Adipose tissue (tissue), 3 donors: ENCODE results near the gene EPC2. TPM values are rescaled to one million over a fixed set of nuclear protein-coding genes. Genes with fewer than 3 reads are reported as not detected.
"Not testable (repeated sequence)": the region's sequence is repeated elsewhere in the genome, so short reads cannot be mapped to it uniquely, and the experiment has no call there.

Experiments used
- H3K27ac ChIP-seq: one replicate; pipeline ENCODE4 v1.5.1; 2013; ENCODE audit warnings: low read depth, low read length
- WGBS, 3 donors: extraction: QIAGEN DNeasy Blood & Tissue Kit; methylation state at CpG; one replicate each; pipeline ENCODE4 v1.1.7; 2013; 5-methylcytosine and 5-hydroxymethylcytosine counted together
- polyA plus RNA-seq, 3 donors: library from polyadenylated mRNA; stranded (reverse); fragments of 200-250 nt; gene quantifications; one replicate each; pipeline ENCODE4 v1.2.3, GENCODE V29; 2013
- donor health status: healthy with polysubstance abuse.
- donor health status: Bipolar disorder and iron deficiency.
- donor health status: healthy.

Gene EPC2
- polyA plus RNA-seq, 3 donors = 5.1 to 17.7 (median 13.2) TPM

GRCh38 chr2:148756292-148756975 lies 111.9 kb downstream of the EPC2 start:
- no peak overlapping the region for H3K27ac ChIP-seq
- WGBS, 3 donors = 62 to 87% (median 84%) methylated on average over 4 of the region's 4 CpGs

GRCh38 chr2:148764815-148765214 lies 120.3 kb downstream of the EPC2 start:
- H3K27ac ChIP-seq = no peak overlapping the region
- 72 to 88% (median 80%) methylated on average over 3 of the region's 3 CpGs for WGBS, 3 donors

- no peak overlapping the region for H3K27ac ChIP-seq
- 97 to 98% (median 98%) methylated on average over 4 of the region's 4 CpGs for WGBS, 3 donors
These were observed 125.5 kb downstream of the EPC2 start for GRCh38 chr2:148770047-148770446.

GRCh38 chr2:148781544-148781943 lies 137.0 kb downstream of the EPC2 start:
- no peak overlapping the region for H3K27ac ChIP-seq
- WGBS, 3 donors = 87 to 94% (median 88%) methylated on average over 5 of the region's 5 CpGs

- H3K27ac ChIP-seq = no peak overlapping the region
These were observed 144.5 kb downstream of the EPC2 start for GRCh38 chr2:148789059-148789458.

GRCh38 chr2:148790172-148790571 lies 145.6 kb downstream of the EPC2 start:
- 92 to 96% (median 95%) methylated on average over 5 of the region's 5 CpGs for WGBS, 3 donors
- not testable (repeated sequence) for H3K27ac ChIP-seq

GRCh38 chr2:148794558-148794957 lies 150.0 kb downstream of the EPC2 start:
- 56 to 81% (median 78%) methylated on average over 2 of the region's 2 CpGs for WGBS, 3 donors
- H3K27ac ChIP-seq = no peak overlapping the region

DNA sequence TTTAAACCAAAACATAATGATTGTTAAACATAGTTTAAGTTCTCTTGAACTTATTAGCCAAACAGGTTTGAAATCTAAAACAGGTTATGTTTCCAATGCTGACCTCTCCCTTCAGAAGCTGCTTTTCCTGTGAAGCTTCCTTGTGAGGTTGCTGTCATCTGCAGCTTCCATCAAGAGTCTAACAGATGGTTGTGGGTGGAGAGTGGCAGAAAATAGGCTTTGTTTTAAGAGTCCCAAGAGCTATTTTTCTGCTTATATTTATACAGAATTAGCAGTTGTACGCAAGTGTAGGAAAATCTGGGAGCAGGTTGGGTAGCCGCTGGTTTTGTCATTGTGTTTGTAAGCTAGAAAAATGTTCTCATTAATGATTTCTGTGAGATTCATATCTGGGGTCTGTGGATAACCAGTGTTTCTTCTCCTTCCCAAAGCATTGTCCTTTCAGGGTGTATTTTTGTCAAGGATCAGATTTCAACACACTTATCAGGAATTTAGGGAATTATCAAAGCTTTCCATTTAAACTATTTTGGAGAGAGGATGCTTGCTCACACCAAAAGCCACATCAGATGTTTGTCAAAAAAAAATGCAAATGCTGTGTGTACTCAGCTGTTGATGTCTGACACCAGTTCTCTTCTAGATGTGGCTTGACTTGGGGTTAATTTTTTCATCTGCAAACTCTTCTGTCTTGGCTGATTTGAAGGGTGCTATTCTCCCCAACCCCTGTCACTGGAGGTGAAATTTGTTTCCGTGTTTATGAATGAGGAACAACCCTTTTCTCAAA lies 152.4 kb downstream of the EPC2 start:
- H3K27ac ChIP-seq = no peak overlapping the region
- 48 to 70% (median 53%) methylated on average over 3 of the region's 3 CpGs for WGBS, 3 donors

- WGBS, 3 donors = 41 to 79% (median 76%) methylated on average over 2 of the region's 2 CpGs
These were observed 158.1 kb downstream of the EPC2 start for GRCh38 chr2:148802448-148803220.

GRCh38 chr2:148810081-148810480 lies 165.5 kb downstream of the EPC2 start:
- WGBS, 3 donors = 83 to 97% (median 83%) methylated on average over 5 of the region's 5 CpGs
- no peak overlapping the region for H3K27ac ChIP-seq

More at GRCh38 chr2:148802448-148803220, 158.1 kb downstream of the EPC2 start:
- no peak overlapping the region for H3K27ac ChIP-seq

GRCh38 chr2:148812306-148812705 lies 167.8 kb downstream of the EPC2 start:
- H3K27ac ChIP-seq = no peak overlapping the region
- WGBS, 3 donors = 27 to 59% (median 45%) methylated on average over 6 of the region's 6 CpGs

- WGBS, 3 donors = 89 to 91% (median 90%) methylated on average over 11 of the region's 11 CpGs
- H3K27ac ChIP-seq = no peak overlapping the region
These were observed 169.1 kb downstream of the EPC2 start for GRCh38 chr2:148813603-148814065.

DNA sequence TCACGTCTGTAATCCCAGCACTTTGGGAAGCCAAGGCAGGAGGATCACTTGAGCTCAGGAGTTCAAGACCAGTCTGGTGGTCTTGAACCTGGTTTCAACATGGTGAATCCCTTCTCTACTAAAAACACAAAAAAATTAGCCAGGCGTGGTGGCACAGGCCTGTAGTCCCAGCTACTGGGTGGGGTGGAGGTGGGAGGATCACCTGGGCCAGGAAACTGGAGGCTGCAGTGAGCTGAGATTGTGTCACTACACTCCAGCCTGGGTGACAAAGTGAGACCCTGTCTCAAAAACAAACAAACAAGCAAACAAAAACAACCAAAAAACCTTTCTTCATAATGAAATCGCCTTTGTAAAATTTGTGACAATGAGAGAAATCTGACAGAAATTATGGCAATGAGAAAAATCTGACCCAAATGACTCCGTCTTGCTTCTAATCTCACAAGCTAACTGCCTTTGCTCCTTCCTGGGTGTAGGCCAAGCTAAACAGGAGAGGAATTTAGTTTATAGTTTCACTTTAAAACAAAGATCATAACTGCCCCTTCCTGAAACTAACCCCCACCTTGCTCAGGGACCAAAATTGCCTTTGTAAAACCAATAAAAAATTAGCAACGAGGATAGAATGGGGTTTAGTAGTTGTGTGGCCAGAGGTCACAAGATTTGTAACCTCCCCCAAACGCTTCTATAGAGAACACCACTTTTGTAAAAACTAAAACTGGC lies 169.8 kb downstream of the EPC2 start:
- H3K27ac ChIP-seq = no peak overlapping the region
- 58 to 76% (median 60%) methylated on average over 6 of the region's 6 CpGs for WGBS, 3 donors

GRCh38 chr2:148814860-148815419 lies 170.4 kb downstream of the EPC2 start:
- no peak overlapping the region for H3K27ac ChIP-seq
- WGBS, 3 donors = 63 to 79% (median 74%) methylated on average over 7 of the region's 7 CpGs

DNA sequence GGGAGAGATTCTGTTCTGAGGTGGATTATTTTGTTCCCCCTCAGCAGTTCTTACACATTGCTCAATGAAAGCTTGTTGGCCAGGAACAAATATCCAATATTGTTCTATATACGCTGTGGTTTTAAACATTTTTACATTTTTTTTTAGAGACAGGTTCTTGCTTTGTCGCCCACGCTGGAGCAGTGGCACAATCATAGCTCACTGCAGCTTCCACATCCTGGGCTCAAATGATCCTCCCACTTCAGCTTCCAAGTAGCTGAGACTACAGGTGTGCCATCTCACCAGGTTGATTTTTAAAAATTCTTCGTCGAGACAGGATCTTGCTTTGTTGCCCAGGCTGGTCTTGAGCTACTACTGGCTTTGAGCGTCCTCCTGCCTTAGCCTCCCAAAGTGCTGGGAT lies 171.6 kb downstream of the EPC2 start:
- WGBS, 3 donors = 90 to 94% (median 93%) methylated on average over 6 of the region's 6 CpGs
- H3K27ac ChIP-seq = no peak overlapping the region

DNA sequence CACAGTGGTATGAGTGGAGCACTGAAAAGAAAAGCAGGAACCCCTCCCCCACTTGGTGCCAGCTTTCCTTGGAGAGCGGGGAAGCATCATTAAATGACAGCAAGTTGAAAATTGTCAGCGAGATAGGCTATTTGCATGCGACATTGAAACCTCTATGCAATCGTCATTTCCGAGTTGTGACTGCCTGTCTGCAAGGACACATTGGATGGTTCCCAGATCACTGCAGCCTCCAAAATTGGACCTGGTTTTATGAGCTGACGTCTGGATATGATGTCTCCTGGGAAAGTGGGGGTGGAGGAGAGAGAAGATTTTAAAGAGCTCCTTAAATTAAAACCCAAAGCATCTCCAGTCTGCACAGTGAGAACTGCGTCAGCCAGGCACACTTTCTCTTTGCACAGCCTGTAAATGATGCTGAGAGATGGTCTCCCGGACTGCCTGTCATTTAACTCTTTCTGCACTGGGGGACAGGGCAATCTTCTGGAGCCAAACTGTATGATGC lies 172.7 kb downstream of the EPC2 start:
- 8 to 16% (median 9%) methylated on average over 8 of the region's 8 CpGs for WGBS, 3 donors
- H3K27ac ChIP-seq = no peak overlapping the region

GRCh38 chr2:148819019-148819585 lies 174.6 kb downstream of the EPC2 start:
- WGBS, 3 donors = 53 to 60% (median 56%) methylated on average over 4 of the region's 4 CpGs
- no peak overlapping the region for H3K27ac ChIP-seq

DNA sequence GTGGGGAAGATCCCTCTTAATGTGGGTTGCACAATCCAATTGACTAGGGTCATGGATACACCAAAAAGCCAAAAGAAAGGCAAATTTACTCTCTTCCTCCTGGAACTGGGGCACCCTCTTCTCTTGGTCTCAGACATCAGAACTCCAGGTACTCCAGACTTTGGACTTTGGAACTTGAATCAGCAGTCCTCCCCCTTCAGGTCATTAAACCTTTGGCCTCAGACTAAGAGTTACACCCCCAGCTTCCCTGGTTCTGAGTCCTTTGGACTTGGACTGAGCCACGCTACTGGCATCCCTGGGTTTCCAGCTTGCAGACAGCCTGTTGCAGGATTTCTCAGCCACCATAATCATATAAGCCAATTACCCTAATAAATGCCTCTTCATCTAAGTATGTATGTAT lies 179.6 kb downstream of the EPC2 start:
- 88 to 96% (median 90%) methylated on average over 1 of the region's 1 CpG for WGBS, 3 donors
- H3K27ac ChIP-seq = no peak overlapping the region
